Esophagus (tissue), 2 donors: Measurements from ENCODE around the gene OR2V2. TPM values are rescaled to one million over a fixed set of nuclear protein-coding genes. Genes with fewer than 3 reads are reported as not detected.
A peak's percentile ranks its signal among the peaks of the same experiment; 100 is the strongest.
"Not testable (repeated sequence)": the region's sequence is repeated elsewhere in the genome, so short reads cannot be mapped to it uniquely, and the experiment has no call there.

Experiments used
- H3K27ac ChIP-seq, 2 donors: one replicate each; pipeline ENCODE4 v1.5.1; 2013; ENCODE audit warnings: low read depth in 2 of 2, mild to moderate bottlenecking in 2 of 2, inconsistent platforms in 1 of 2, low read length in 1 of 2, moderate library complexity in 1 of 2
- H3K27me3 ChIP-seq, 2 donors: one replicate each; pipeline ENCODE4 v1.6.1; 2013; ENCODE audit warnings: low read length in 2 of 2, control low read depth in 1 of 2, mild to moderate bottlenecking in 1 of 2; ENCODE audit not compliant: insufficient read depth in 2 of 2, control insufficient read depth in 1 of 2
- H3K36me3 ChIP-seq, 2 donors: one replicate each; pipeline ENCODE4 v1.6.1; 2013; ENCODE audit warnings: low read length in 1 of 2; ENCODE audit not compliant: control insufficient read depth in 2 of 2, insufficient read depth in 2 of 2
- H3K4me1 ChIP-seq, 2 donors: one replicate each; pipeline ENCODE4 v1.6.1; 2013; ENCODE audit warnings: low read length in 1 of 2; ENCODE audit not compliant: control insufficient read depth in 2 of 2, insufficient read depth in 2 of 2
- H3K4me3 ChIP-seq, 2 donors: one replicate each; pipeline ENCODE4 v1.5.1; 2013; ENCODE audit warnings: low read length in 2 of 2, mild to moderate bottlenecking in 2 of 2, low read depth in 1 of 2, moderate library complexity in 1 of 2
- H3K9me3 ChIP-seq, 2 donors: one replicate each; pipeline ENCODE4 v1.6.1; 2013; ENCODE audit warnings: mild to moderate bottlenecking in 2 of 2, low read depth in 1 of 2, low read length in 1 of 2, moderate library complexity in 1 of 2; ENCODE audit not compliant: control insufficient read depth in 2 of 2, insufficient read depth in 1 of 2
- WGBS, 2 donors: extraction: QIAGEN DNeasy Blood & Tissue Kit; methylation state at CpG; one replicate each; pipeline ENCODE4 v1.1.7; 2013; 5-methylcytosine and 5-hydroxymethylcytosine counted together
- polyA plus RNA-seq, 2 donors: library from polyadenylated mRNA; stranded (reverse); fragments of 200-250 nt; gene quantifications; one replicate each; pipeline ENCODE4 v1.2.3, GENCODE V29; 2013
- donor health status: healthy with polysubstance abuse.
- donor health status: Bipolar disorder and iron deficiency.

The OR2V2 gene
- polyA plus RNA-seq, 2 donors = not detected

DNA sequence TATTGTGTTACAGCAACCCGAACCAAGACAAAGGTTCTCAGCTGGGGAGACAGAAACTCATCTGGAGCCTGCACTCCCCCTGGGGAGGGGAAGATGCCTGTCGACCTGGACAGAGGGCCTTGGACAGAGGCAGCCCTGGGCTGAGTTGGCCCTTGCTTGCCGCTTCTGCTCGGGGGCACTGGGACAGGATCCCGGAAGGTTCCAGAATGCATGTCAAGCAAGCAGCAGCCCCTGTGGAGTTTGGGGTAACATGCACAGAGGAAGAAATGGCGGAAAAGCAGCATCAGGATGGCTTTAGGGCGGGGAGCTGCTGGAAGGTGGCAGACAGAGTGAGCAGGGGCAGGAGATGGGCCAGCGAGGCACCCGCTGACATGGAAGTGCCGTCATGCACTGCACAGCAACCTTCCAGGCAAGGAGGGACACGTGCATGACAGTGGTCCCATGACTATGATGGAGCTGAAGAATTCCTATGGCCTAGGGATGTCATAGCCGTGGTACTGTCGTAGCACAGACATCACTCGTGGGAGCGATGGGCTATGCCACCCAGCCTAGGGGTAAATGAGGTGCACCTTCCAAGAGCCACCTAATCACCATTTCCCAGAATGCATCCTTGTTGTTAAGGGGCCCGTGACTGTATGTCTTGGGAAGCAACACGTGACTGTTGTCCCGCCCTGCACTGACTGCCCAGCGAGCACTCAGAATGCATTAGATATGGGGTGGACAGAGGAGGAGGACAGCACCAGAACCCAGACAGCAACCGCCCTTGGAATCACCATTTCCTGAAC, 42.6 kb upstream of the OR2V2 start:
- not testable (repeated sequence) for H3K4me1 ChIP-seq, H3K27ac ChIP-seq, H3K4me3 ChIP-seq, H3K36me3 ChIP-seq, H3K9me3 ChIP-seq
- H3K27me3 ChIP-seq = peaks cover 0 to 17% of the 10 kb centered on the region in 2 donors
- WGBS, 2 donors = 58 to 64% methylated on average over 11 to 20 of the region's 20 CpGs

GRCh38 chr5:181105391-181106025, 41.9 kb upstream of the OR2V2 start:
- peaks cover 0 to 12% of the 10 kb centered on the region in 2 donors for H3K27me3 ChIP-seq
- no peak overlapping the region for H3K4me3 ChIP-seq
- no peaks in the 10 kb centered on the region for H3K36me3 ChIP-seq
- 59 to 61% methylated on average over 7 of the region's 7 CpGs for WGBS, 2 donors
- H3K4me1 ChIP-seq = no peaks in the 10 kb centered on the region
- no peak overlapping the region for H3K27ac ChIP-seq
- no peaks in the 10 kb centered on the region for H3K9me3 ChIP-seq

- no peak overlapping the region for H3K4me3 ChIP-seq
- no peak overlapping the region for H3K27ac ChIP-seq
- 74 to 77% methylated on average over 9 of the region's 9 CpGs for WGBS, 2 donors
These were observed 39.7 kb upstream of the OR2V2 start for GRCh38 chr5:181107699-181108098.

DNA sequence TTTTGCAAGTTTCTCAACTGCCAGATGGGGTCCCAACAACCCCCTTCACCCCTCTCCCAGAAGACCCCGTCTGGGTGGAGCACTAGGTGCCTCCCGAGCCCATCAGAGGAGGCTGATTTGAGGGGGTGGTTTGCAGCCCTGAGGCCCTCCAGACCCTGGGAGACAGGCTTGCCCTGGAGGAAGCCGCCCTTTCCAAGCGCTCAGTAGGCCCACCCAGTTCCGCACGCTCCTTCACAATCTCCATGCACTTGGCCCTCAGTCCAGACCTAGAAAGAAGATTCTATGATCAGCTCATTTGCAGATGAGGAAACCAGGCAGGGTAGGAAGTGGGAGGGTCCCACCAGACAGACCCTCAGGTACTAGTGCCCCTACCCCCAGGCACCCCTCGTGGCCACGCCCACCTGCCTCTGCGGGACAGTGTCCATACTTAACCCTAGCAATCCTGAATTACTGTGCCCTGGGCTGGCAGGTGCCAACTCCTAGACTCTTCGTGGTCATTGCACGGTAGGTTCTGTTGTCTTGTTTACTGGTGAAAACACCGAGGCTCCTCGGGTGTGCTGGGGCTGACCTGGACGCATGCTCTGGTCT, 38.7 kb upstream of the OR2V2 start:
- H3K36me3 ChIP-seq = no peaks in the 10 kb centered on the region
- H3K4me3 ChIP-seq = no peak overlapping the region
- no peak overlapping the region for H3K27ac ChIP-seq
- WGBS, 2 donors = 66 to 71% methylated on average over 14 of the region's 14 CpGs
- no peaks in the 10 kb centered on the region for H3K4me1 ChIP-seq
- H3K9me3 ChIP-seq = peaks cover 0 to under 1% of the 10 kb centered on the region in 2 donors
- peaks cover 0 to 11% of the 10 kb centered on the region in 2 donors for H3K27me3 ChIP-seq

More at GRCh38 chr5:181107699-181108098, 39.7 kb upstream of the OR2V2 start:
- no peaks in the 10 kb centered on the region for H3K9me3 ChIP-seq
- H3K27me3 ChIP-seq = peaks cover 0 to 11% of the 10 kb centered on the region in 2 donors
- H3K4me1 ChIP-seq = no peaks in the 10 kb centered on the region
- no peaks in the 10 kb centered on the region for H3K36me3 ChIP-seq

DNA sequence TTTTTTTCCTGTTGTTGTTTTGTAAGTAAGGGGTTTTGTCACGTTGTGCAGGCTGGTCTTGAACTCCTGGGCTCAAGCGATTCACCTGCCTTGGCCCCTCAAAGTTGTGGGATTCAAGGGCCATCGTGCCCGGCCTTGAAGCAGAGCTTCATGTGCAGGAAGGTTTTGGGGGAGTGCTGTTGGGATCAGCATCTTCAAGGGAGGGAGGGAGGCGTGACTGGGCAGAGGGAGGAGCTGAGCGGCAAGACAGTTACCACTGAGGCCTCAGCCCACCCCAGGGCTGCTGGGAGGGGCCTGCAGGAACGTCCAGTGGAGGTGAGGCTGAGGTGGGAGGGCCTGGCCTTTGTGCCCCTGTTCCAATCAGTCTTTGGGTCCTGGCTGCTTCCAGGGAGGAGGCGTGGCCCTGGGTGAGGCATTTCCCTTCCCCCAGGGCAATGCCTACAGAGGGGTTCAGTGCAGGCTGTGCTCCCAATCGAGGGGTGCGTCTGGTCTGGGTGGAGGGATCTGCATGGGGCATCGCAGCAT, 37.8 kb upstream of the OR2V2 start:
- no peaks in the 10 kb centered on the region for H3K36me3 ChIP-seq
- no peak overlapping the region for H3K4me3 ChIP-seq
- WGBS, 2 donors = 52 to 61% methylated on average over 11 of the region's 11 CpGs
- H3K4me1 ChIP-seq = peaks cover 0 to 1% of the 10 kb centered on the region in 2 donors
- no peak overlapping the region for H3K27ac ChIP-seq
- H3K9me3 ChIP-seq = peaks cover 0 to 5% of the 10 kb centered on the region in 2 donors
- H3K27me3 ChIP-seq = peaks cover 7 to 11% of the 10 kb centered on the region in 2 donors

GRCh38 chr5:181111010-181111409, 36.4 kb upstream of the OR2V2 start:
- H3K36me3 ChIP-seq = no peaks in the 10 kb centered on the region
- peaks cover 0 to 7% of the 10 kb centered on the region in 2 donors for H3K4me1 ChIP-seq
- peaks cover 9 to 12% of the 10 kb centered on the region in 2 donors for H3K27me3 ChIP-seq
- H3K4me3 ChIP-seq = no peak overlapping the region
- H3K9me3 ChIP-seq = peaks cover 0 to 5% of the 10 kb centered on the region in 2 donors
- 85 to 86% methylated on average over 5 of the region's 5 CpGs for WGBS, 2 donors
- no peak overlapping the region for H3K27ac ChIP-seq

DNA sequence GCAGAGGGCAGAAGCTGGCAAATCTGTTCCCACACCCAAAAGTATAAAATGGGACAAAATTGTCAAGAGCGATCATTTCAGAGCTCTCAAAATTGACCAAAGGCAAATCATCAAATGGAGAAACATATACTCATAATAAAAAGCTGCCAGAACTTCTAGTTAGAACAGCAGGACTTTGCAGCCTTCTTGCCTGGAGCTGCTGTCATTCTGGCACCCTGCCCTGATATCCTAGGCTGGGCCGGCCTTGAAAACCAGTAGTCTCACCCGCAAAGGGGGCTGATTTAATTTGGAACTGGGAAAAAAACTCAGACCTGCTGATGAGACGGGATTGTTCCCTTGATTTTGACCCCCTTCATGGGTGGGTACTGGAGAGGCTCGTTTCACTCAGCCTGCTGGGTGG, 34.9 kb upstream of the OR2V2 start:
- 67% methylated on average over 5 of the region's 5 CpGs for whole genome bisulfite sequencing, 2 donors
- Histone ChIP-seq H3K27ac (no peak overlapping the region), H3K9me3 (peaks cover 0 to 5% of the 10 kb centered on the region in 2 donors), H3K27me3 (peaks cover 9 to 14% of the 10 kb centered on the region in 2 donors), H3K4me3 (no peak overlapping the region), H3K4me1 (peaks cover 0 to 7% of the 10 kb centered on the region in 2 donors), H3K36me3 (no peaks in the 10 kb centered on the region)

DNA sequence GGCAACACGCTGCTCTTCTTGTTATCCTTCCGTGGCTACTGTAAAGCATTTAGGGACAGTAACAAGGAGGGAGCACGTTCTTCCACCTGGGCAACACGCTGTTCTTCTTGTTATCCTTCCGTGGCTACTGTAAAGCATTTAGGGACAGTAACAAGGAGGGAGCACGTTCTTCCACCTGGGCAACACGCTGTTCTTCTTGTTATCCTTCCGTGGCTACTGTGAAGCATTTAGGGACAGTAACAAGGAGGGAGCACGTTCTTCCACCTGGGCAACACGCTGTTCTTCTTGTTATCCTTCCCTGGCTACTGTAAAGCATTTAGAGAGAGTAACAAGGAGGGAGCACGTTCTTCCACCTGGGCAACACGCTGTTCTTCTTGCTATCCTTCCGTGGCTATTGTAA, 33.8 kb upstream of the OR2V2 start:
- H3K4me3 ChIP-seq, H3K27ac ChIP-seq, H3K9me3 ChIP-seq, H3K36me3 ChIP-seq, H3K4me1 ChIP-seq: not testable (repeated sequence)
- WGBS, 2 donors = 85 to 93% methylated on average over 7 to 8 of the region's 13 CpGs
- H3K27me3 ChIP-seq = peaks cover 9 to 14% of the 10 kb centered on the region in 2 donors

GRCh38 chr5:181114284-181114843, 33.0 kb upstream of the OR2V2 start:
- Histone ChIP-seq H3K4me1 (peaks cover 0 to 7% of the 10 kb centered on the region in 2 donors), H3K9me3 (peaks cover 0 to 5% of the 10 kb centered on the region in 2 donors), H3K36me3 (no peaks in the 10 kb centered on the region), H3K27ac (no peak overlapping the region), H3K27me3 (peaks cover 9% of the 10 kb centered on the region in 2 donors), H3K4me3 (peak overlapping the region in 1 of 2 donors; percentile 28)
- WGBS, 2 donors = 44 to 46% methylated on average over 33 of the region's 33 CpGs
